Umbilical cord (tissue), 2 donors: Measurements from ENCODE around the gene PTP4A2. TPM values are rescaled to one million over a fixed set of nuclear protein-coding genes. Genes with fewer than 3 reads are reported as not detected.
"Not testable (repeated sequence)": the region's sequence is repeated elsewhere in the genome, so short reads cannot be mapped to it uniquely, and the experiment has no call there.

ENCODE experiments used
- DNase-seq: peaks from one replicate; pipeline ENCODE4 v3.0.0-alpha.2; 2015; ENCODE audit warnings: low spot score
- total RNA-seq: library from RNA; depleted of rRNA; stranded (reverse); fragments of >200 nt; gene quantifications from one replicate; pipeline ENCODE4 v1.2.3, GENCODE V29; 2014; ENCODE audit warnings: low replicate concordance; ENCODE audit not compliant: insufficient read depth

The PTP4A2 gene
- total RNA-seq, 1 donor from 2014 or later, result 544 TPM

DNA sequence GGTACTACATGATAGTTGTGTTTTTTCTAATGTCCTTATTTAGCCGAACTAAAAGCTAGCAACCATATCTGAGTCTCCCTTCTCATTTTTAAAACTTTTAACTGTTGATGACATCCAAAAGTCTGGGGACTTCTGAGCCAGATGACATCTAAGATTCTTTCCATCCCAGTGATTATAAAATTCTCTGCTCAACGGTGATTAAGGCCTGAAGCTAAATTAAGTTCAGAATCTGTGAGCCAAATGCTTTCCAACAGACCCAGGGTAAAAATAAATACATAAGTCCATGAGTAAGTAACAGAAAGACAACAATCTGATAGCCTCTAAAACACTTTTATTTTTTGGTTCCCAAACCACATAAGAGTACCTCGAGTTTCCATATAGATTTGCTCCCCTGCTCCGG is 13.1 kb upstream of the PTP4A2 start:
- DNase-seq, result no peak

DNA sequence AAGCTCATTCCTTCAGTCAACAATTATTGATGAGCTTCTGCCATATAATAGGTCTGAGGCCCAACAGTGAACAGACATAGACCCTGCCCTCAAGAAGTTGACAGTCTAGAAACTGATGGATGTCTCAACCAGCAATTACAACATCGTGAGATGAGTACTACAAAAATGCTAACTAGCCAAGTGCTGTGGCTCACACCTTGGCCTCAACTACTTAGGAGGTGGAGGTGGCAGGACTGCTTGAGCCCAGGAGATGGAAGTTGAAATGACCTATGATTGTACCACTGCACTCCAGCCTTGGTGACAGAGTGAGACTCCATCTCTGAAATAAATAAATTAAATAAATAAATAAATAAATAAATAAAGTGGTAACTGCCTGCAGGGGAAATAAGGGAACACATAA is 11.7 kb upstream of the PTP4A2 start:
- DNase-seq, result no peak

GRCh38 chr1:31945677-31946076 is 7.5 kb upstream of the PTP4A2 start:
- not testable (repeated sequence) for DNase-seq

GRCh38 chr1:31944205-31945089 is 6.3 kb upstream of the PTP4A2 start:
- peak; percentile 98 for DNase-seq

- DNase-seq, result no peak
These were observed 5.5 kb upstream of the PTP4A2 start for GRCh38 chr1:31943546-31944184.

DNA sequence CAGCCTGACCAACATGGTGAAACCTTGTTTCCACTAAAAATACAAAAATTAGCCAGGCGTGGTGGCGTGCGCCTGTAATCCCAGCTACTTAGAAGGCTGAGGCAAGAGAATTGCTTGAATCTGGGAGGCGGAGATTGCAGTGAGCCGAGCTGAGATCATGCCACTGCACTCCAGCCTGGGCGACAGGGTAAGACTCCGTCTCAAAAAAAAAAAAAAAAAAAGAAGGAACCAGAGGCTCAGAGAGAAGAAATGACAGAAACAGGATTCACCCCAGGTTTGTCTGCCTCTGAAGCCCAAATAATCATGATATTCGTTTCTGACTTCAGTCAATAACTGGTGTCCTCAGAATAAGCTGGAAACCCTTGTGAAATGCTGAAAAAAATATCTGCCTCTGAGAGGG is 3.9 kb upstream of the PTP4A2 start:
- not testable (repeated sequence) for DNase-seq

GRCh38 chr1:31939484-31940329 is 1.5 kb upstream of the PTP4A2 start:
- peak; percentile 71 for DNase-seq

- peak; percentile 90 for DNase-seq
These were observed 626 bp downstream of the PTP4A2 start for GRCh38 chr1:31937300-31938183.

DNA sequence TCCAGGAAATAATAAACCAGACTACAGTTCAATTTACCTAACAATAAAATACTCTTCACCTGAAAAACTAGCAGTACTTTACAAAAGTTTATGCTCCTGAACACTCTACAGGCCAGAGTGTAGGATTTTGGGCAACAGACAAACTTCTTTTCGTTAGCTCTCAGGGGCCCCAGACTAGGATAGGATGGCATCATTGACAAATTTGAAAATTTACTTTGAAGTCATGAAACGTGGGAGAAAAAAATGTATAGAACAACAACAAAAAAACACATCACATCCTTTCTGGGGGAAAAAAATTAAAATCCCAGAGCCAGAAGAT is 1.2 kb downstream of the PTP4A2 start:
- no peak for DNase-seq

- DNase-seq, result peak; percentile 51
These were observed 1.7 kb downstream of the PTP4A2 start for GRCh38 chr1:31936278-31936980.

GRCh38 chr1:31934706-31935629 is 3.2 kb downstream of the PTP4A2 start:
- DNase-seq, result peak; percentile 93

GRCh38 chr1:31932491-31933316 is 5.5 kb downstream of the PTP4A2 start:
- no peak for DNase-seq

DNA sequence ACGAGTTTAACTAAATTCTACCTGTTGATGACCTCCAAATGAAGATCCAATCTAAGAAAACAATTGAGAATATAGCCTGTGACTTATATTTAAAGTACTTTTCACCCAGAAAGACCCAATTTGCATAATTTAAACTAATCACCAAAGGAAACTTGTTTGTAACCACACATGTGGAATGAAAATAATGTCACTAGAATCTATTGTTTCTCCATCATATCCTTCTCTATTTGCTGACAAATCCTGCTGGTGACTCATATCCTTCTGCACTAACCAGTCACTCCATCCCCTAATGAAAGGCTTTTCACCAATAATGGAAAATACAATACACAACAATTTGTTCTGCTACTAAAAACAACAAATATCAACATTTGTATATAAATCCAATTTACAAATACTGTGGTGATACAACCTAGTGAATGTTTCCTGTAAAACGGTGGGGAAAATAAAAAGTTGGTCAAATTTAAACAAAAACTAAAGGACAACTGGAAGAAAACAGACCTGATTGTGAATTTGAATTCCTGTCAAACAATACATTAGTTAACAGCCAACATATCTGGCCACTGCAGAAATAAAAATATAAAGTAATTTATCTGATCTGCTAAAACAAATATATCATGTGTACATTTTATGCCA is 6.5 kb downstream of the PTP4A2 start:
- DNase-seq, result no peak

GRCh38 chr1:31930836-31931592 is 7.2 kb downstream of the PTP4A2 start:
- DNase-seq, result no peak

- no peak for DNase-seq
These were observed 10.5 kb downstream of the PTP4A2 start for GRCh38 chr1:31927661-31927980.

DNA sequence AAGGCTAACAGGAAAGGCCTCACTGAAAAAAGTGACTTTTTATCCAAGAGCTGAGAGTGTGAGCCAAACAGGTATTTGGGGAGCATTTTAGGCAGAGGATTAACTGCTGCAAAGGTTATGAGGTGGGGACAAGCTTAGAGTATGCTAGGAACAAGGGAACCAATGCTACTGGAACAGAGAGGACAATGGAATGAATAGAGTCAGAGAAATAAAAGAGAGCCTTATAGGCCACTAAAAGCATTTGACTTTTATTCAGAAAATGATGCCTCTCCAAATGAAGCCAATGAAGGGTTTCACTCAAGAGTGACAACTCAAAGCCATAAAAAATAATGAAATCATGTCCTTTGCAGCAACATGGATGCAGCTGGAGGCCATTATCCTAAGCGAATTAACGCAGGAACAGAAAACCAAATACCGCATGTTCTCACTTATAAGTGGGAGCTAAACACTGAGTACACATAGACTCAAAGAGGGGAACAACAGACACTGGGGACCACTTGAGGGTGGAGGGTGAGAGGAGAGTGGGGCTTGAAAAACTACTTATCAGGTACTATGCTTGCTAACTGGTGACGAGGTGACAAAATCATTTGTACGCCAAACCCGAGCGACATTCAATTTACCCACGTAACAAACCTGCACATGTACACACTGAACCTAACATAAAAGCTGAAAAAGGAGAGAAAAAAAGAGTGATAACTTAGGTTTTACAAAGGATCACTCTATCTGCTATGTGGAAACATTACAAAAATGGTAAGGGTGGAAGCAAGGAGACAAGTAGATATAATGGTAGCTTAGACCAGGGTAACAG is 11.1 kb downstream of the PTP4A2 start:
- DNase-seq, result no peak

DNA sequence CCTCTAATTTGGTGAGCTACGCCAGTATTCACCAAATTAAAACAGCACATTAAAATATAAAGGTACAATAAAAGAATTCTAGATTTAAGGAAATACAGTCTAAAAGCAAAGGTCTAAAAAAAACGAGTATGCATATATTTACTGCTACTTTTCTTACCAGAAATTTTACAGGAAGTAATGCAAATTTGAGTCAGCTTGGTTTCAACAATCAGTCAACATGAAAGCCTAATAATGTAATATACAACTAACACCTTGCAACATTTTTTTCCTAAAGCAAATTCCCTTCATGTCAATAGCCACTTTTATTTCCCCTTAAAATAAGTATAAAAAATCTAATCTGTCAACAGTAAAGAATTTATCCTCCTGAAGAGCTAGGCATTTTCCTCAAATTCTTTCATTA is 11.9 kb downstream of the PTP4A2 start:
- DNase-seq, result no peak
